PC-9 (cell line): ENCODE measurements around the gene CACNA1E. TPM values are rescaled to one million over a fixed set of nuclear protein-coding genes. Genes with fewer than 3 reads are reported as not detected.

Experiments
- BruUV-seq: library from RNA; stranded (reverse); fragments of 400-500 nt; replicated peaks from 2 replicates; lab custom pipeline; 2021; lab: Mats Ljungman, UMichigan
- CTCF ChIA-PET: fragments of 300-600 bp; sonication (Branson Sonifier 250); formaldehyde crosslinking; loops from one replicate; lab custom pipeline; 2022; ENCODE audit warnings: antibody characterized with exemption; lab: Charles Lee
- POLR2A ChIA-PET: fragments of 300-600 bp; sonication (Branson Sonifier 250); formaldehyde crosslinking; loops from one replicate; lab custom pipeline; 2022; ENCODE audit warnings: antibody characterized with exemption; ENCODE audit not compliant: unreplicated experiment; lab: Charles Lee
- DNase-seq, 2 experiments: peaks; one replicate each; pipeline versions ENCODE4 v3.0.0 to v3.0.0-alpha.2; 2015 to 2022; ENCODE audit warnings: mixed read lengths in 1 of 2
- H2AFZ ChIP-seq: fragments of 200-600 bp; sonication (generic); 2 replicates; pipeline ENCODE4 v1.8.1; 2017; ENCODE audit warnings: antibody characterized with exemption
- H3F3A ChIP-seq: fragments of 200-600 bp; sonication (generic); 2 replicates; pipeline ENCODE4 v1.8.1; 2017; ENCODE audit warnings: antibody characterized with exemption, mild to moderate bottlenecking, low read depth; ENCODE audit not compliant: insufficient read depth
- H3K27ac ChIP-seq: fragments of 200-600 bp; sonication (generic); 2 replicates; pipeline ENCODE4 v1.6.1; 2016; ENCODE audit warnings: mixed run types
- H3K27me3 ChIP-seq: fragments of 200-600 bp; sonication (generic); 2 replicates; pipeline ENCODE4 v1.6.1; 2016; ENCODE audit warnings: low read depth, mixed run types; ENCODE audit not compliant: insufficient read depth
- H3K36me3 ChIP-seq: fragments of 200-600 bp; sonication (generic); 2 replicates; pipeline ENCODE4 v1.6.1; 2016; ENCODE audit warnings: low read depth, mixed run types
- H3K4me1 ChIP-seq: fragments of 200-600 bp; sonication (generic); replicated peaks from 2 replicates; pipeline ENCODE4 v1.6.1; 2016; ENCODE audit warnings: mixed run types; ENCODE audit not compliant: insufficient read depth
- H3K4me2 ChIP-seq: fragments of 200-600 bp; sonication (generic); 2 replicates; pipeline ENCODE4 v1.6.1; 2017; ENCODE audit warnings: mixed run types
- H3K4me3 ChIP-seq: fragments of 200-600 bp; sonication (generic); 2 replicates; pipeline ENCODE4 v1.6.1; 2016; ENCODE audit warnings: mixed run types
- H3K79me2 ChIP-seq: fragments of 200-600 bp; sonication (generic); 2 replicates; pipeline ENCODE4 v1.6.1; 2017; ENCODE audit warnings: low read depth, mixed run types
- H3K9me2 ChIP-seq: fragments of 200-600 bp; sonication (generic); 2 replicates; pipeline ENCODE4 v1.8.1; 2017; ENCODE audit warnings: mild to moderate bottlenecking; ENCODE audit not compliant: insufficient read depth
- H3K9me3 ChIP-seq: fragments of 200-600 bp; sonication (generic); 2 replicates; pipeline ENCODE4 v1.8.1; 2016; ENCODE audit warnings: low read depth; ENCODE audit not compliant: insufficient read depth
- H4K20me1 ChIP-seq: fragments of 200-600 bp; sonication (generic); 2 replicates; pipeline ENCODE4 v1.8.1; 2017; ENCODE audit not compliant: insufficient read depth
- CTCF ChIP-seq: fragments of 200-600 bp; sonication (generic); conservative IDR thresholded peaks from 2 replicates; pipeline ENCODE4 v1.6.1; 2017; ENCODE audit warnings: mixed run types, antibody characterized with exemption, mild to moderate bottlenecking, moderate library complexity
- EZH2 ChIP-seq: fragments of 200-600 bp; sonication (generic); IDR thresholded peaks from 2 replicates; pipeline ENCODE4 v1.8.0; 2017; ENCODE audit warnings: antibody characterized with exemption, low read depth
- intact Hi-C: fragments of 100-400 bp; cut with micrococcal nuclease; formaldehyde crosslinking; loops from one replicate; pipeline ENCODE4 v1.10.0; 2022; ENCODE audit not compliant: unreplicated experiment
- total RNA-seq: library from RNA; stranded (reverse); gene quantifications from 2 replicates; pipeline ENCODE4 v1.2.3, GENCODE V29; 2021

The CACNA1E gene
- total RNA-seq, 1 experiment from 2014 or later, result not detected

GRCh38 chr1:181445436-181445835 lies 37.9 kb upstream of the CACNA1E start:
- H3K27ac ChIP-seq, result no peak overlapping the region
- H3K4me3 ChIP-seq, result no peak overlapping the region
- POLR2A ChIA-PET, result no interaction called here
- peaks cover 17% of the 10 kb centered on the region; the same call in 1 of the 2 replicates for H3K27me3 ChIP-seq
- no peak for DNase-seq
- intact Hi-C loops, result no loop called here
- CTCF ChIA-PET, result no interaction called here
- H3K36me3 ChIP-seq, result no peaks in the 10 kb centered on the region
- no peaks in the 10 kb centered on the region for H3F3A ChIP-seq
- no peak overlapping the region for H2AFZ ChIP-seq
- no peaks in the 10 kb centered on the region for H3K4me1 ChIP-seq
- no peaks in the 10 kb centered on the region for H3K79me2 ChIP-seq
- BruUV-seq, result no TSS peak
- TF ChIP-seq EZH2 (no peak), CTCF (no peak)
- no peaks in the 10 kb centered on the region for H3K9me3 ChIP-seq
- no peaks in the 10 kb centered on the region for H3K9me2 ChIP-seq
- H3K4me2 ChIP-seq, result no peak overlapping the region
- no peaks in the 10 kb centered on the region for H4K20me1 ChIP-seq

GRCh38 chr1:181448461-181448860 lies 34.9 kb upstream of the CACNA1E start:
- DNase-seq, result no peak
- BruUV-seq, result no TSS peak

GRCh38 chr1:181451661-181452230 lies 31.6 kb upstream of the CACNA1E start:
- no peak overlapping the region for H3K4me3 ChIP-seq
- no TSS peak for BruUV-seq
- no peak for DNase-seq
- ChIA-PET POLR2A (no interaction called here), CTCF (no interaction called here)
- H3K9me2 ChIP-seq, result no peaks in the 10 kb centered on the region
- H2AFZ ChIP-seq, result no peak overlapping the region
- intact Hi-C loops, result no loop called here
- no peaks in the 10 kb centered on the region for H3K79me2 ChIP-seq
- no peaks in the 10 kb centered on the region for H3K4me1 ChIP-seq
- TF ChIP-seq CTCF, result no peak
- H4K20me1 ChIP-seq, result no peaks in the 10 kb centered on the region
- H3K9me3 ChIP-seq, result no peaks in the 10 kb centered on the region
- no peak overlapping the region for H3K27ac ChIP-seq
- H3K4me2 ChIP-seq, result no peak overlapping the region
- peaks cover 8% of the 10 kb centered on the region; the same call in 1 of the 2 replicates for H3K27me3 ChIP-seq
- H3K36me3 ChIP-seq, result no peaks in the 10 kb centered on the region
- no peaks in the 10 kb centered on the region for H3F3A ChIP-seq

More at GRCh38 chr1:181448461-181448860, 34.9 kb upstream of the CACNA1E start:
- H3K27ac ChIP-seq, result no peak overlapping the region
- ChIA-PET CTCF (no interaction called here), POLR2A (no interaction called here)
- H3K27me3 ChIP-seq, result 0 out of 2 replicates have a peak, but pooled peaks cover 8% of the 10 kb centered on the region
- no peaks in the 10 kb centered on the region for H3F3A ChIP-seq
- H4K20me1 ChIP-seq, result no peaks in the 10 kb centered on the region
- no peaks in the 10 kb centered on the region for H3K9me2 ChIP-seq
- no peaks in the 10 kb centered on the region for H3K36me3 ChIP-seq
- no peaks in the 10 kb centered on the region for H3K9me3 ChIP-seq
- no peak overlapping the region for H3K4me3 ChIP-seq
- no peaks in the 10 kb centered on the region for H3K4me1 ChIP-seq
- H2AFZ ChIP-seq, result no peak overlapping the region
- intact Hi-C loops, result no loop called here
- TF ChIP-seq CTCF (no peak), EZH2 (no peak)
- no peaks in the 10 kb centered on the region for H3K79me2 ChIP-seq
- no peak overlapping the region for H3K4me2 ChIP-seq
